ENCODE data around the gene ENKD1.

The ENKD1 gene

DNA sequence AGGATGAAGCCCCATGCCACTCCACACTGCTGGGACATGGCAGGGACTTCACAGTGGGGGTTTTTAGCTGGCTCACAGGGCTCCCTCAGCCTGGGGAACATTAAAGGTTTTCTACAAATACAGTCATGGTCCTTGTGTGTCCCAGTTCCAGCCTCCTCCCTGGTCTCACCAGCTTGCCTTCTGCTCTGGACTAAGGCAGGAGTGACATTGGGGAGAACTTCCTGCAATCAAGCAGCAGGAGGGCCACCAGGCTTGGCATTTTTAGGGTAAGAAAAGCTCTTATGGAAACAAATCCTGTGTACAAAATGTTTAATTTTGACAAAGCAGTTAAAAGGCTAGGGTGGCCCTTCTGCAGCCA lies 3.9 kb downstream of the ENKD1 start:
- DNase-seq: no peak

DNA sequence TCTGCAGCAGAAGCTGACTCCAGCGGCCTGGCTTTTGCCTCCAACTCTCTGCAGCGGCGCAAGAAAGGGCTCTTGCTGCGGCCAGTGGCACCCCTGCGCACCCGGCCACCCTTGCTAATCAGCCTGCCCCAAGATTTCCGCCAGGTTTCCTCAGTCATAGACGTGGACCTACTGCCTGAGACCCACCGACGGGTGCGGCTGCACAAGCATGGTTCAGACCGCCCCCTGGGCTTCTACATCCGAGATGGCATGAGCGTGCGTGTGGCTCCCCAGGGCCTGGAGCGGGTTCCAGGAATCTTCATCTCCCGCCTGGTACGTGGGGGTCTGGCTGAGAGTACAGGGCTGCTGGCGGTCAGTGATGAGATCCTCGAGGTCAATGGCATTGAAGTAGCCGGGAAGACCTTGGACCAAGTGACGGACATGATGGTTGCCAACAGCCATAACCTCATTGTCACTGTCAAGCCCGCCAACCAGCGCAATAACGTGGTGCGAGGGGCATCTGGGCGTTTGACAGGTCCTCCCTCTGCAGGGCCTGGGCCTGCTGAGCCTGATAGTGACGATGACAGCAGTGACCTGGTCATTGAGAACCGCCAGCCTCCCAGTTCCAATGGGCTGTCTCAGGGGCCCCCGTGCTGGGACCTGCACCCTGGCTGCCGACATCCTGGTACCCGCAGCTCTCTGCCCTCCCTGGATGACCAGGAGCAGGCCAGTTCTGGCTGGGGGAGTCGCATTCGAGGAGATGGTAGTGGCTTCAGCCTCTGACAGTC lies 4.5 kb downstream of the ENKD1 start:
- no peak for DNase-seq

GRCh38 chr16:67661101-67661761 lies 5.3 kb downstream of the ENKD1 start:
- DNase-seq: peak; percentile 25

DNA sequence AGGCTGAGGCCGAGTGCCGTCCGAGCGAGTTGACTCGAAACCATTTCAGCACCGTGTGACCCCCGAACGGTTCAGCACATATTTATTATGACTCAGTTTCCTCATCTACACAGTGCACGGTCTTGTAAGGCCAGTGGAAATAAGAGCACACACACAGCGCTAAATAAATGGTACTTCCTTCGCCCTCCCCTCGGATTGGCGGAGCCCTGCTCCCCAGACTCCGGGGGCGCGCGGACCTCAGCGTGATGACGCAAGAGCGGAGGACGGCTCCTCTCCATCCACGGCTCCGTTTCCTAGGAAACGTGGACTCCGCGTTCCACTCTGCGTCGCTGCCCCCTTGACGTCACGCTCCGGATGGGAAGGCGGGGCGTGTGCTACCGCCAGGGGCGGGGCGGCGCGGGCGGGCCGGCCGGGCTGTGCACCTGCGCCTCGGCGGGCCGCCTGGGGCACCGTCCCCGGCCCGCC lies 6.0 kb downstream of the ENKD1 start, which contains the start of gene PARD6A:
Gene PARD6A, plus strand, starts transcription at position 397 of the 465 bp plus-strand sequence. CDS start 79 bp downstream, outside the sequence.
- DNase-seq: peak; percentile 97

GRCh38 chr16:67659675-67660563 lies 6.6 kb downstream of the ENKD1 start, which contains the start of gene ACD:
TSS of gene ACD (minus strand) at chr16:67660260. CDS start at chr16:67660220, 40 bp downstream.
- peak; percentile 92 for DNase-seq

GRCh38 chr16:67658849-67659674 lies 7.5 kb downstream of the ENKD1 start:
- no peak for DNase-seq

DNA sequence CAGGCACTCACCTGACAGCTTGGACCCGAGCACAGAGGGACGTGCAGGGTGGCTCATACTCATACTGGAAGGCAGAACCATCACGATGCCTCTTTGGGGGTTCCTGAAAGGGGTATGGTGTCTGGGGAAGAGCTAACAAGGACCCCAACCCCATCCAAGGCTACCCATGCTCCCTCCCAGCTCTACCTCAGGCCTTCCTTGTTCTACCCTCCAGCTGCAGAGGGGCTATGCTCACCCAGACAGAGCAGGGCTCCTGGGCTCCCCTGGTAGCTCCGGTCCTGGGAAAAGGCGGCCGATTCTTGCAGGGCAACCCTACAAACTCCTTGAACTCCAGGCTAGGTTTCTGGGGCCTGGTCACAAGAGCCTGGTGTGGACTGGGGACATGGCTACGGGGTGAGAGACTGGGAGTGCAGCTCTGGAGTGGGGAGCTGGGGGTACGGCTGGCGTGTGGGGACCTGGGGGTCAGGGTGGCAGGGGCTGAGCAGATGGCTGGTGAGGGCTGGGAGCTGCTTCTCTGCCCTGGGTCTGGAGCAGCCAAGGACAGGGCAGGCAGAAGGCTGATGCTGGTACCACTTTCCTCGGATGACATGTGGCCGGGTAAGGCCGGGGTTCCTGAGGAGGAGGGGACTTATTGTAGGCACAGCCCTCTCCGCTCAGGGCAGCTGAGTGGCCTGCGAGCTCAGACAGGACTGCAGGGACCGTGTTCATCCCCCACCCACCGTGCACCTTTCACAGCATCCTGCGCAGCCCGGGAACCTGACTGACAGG lies 8.6 kb downstream of the ENKD1 start:
- DNase-seq: no peak

DNA sequence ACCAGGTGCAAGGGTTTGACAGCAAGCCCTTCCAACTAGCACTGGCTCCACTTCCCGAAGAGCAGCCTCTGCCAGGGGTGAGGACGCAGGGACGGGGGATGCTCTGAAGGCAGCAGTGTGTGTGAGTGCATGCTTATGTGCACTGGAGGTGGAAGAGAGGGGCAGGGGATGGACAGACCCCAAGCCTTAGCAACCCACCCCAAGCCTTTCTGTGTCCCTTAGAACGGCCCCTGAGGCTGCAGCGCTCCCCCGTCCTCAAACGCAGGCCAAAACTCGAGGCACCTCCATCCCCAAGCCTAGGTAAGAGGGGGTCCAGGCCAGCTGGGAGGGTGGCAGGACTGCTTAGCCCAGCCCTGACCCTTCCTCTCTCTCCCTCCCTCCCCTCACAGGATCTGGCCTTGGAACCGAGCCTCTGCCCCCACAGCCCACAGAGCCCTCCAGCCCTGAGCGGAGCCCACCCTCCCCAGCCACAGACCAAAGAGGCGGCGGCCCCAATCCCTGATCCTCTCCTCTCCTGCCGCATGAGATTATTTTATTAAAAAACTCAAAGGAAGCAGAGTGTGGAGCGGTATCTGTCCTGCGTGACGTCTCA lies 9.4 kb downstream of the ENKD1 start:
- DNase-seq: no peak

- DNase-seq: no peak
These were observed 10.1 kb downstream of the ENKD1 start for GRCh38 chr16:67656344-67657016.

GRCh38 chr16:67655363-67655762 lies 11.2 kb downstream of the ENKD1 start:
- DNase-seq: no peak

DNA sequence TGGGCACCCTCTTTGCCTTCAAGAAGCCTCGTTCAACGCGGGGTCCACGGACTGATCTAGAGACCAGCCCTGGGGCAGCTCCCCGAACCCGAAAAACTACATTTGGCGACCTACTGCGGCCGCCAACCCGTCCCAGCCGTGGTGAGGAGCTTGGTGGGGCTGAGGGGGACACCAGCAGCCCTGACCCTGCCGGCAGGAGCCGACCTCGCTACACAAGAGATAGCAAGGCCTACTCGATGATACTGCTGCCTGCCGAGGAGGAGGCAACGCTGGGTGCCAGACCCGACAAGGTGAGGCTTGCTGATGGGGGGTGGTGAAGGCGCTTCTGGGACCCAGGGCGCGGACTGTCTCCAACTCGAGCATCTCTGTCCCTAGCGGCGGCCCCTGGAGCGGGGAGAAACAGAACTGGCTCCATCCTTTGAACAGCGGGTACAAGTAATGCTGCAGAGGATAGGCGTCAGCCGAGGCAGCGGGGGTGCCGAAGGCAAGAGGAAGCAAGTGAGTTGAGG lies 12.1 kb downstream of the ENKD1 start:
- no peak for DNase-seq

DNA sequence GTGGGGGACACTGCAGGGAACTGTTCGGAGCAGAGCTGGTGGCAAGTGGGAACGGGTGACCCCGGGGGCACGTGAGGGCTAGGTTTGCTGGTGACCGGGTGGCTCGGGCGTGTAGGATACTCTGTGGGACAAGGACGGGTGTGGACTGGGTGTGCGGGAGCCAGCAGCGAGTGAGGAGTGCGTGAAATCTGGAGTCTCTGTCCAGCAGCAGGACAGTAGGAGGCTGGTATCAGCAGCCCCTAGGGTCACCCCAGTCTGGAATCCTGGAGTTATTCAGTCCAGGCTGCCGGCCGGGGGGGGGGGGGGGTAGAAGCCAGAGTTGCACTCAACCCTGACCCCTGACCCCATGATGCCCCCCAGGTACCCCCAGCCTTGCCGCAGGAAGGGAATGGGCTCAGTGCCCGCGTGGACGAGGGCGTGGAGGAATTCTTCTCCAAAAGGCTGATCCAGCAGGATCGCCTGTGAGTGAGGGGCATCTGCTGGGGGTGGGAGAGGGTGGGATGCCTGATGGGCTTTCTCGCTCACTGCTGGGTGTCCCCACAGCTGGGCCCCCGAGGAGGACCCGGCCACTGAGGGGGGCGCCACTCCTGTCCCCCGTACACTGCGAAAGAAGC lies 12.7 kb downstream of the ENKD1 start:
- no peak for DNase-seq

GRCh38 chr16:67653128-67653788 lies 13.3 kb downstream of the ENKD1 start:
- no peak for DNase-seq

DNA sequence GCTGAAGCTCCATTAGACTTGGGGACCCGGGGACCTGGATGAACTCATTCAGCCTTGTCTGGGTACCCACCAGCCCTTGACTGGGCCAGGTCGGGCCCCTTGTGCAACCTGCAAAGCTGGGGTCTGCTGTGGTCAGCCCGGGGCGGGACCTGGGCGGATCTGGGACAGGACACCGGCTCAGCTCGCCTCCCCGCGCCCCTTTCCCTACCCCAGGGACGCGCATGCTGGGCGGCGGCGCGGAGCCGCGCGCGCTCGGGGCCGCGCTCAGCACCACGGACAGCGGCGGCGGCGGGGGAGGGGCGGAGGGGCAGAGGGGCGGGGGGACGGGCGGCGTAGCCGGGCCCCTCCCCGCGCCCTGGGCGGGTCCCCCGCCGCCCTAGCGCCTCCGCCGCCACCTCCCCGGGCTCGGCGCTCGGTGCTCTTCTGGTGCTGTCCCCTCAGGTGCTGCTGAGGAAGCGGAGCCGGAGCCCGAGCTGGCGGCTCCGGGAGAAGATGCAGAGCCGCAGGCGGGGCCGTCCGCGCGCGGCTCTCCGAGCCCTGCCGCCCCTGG lies 13.9 kb downstream of the ENKD1 start:
- DNase-seq: no peak

- no peak for DNase-seq
These were observed 14.7 kb downstream of the ENKD1 start for GRCh38 chr16:67651847-67652246.

DNA sequence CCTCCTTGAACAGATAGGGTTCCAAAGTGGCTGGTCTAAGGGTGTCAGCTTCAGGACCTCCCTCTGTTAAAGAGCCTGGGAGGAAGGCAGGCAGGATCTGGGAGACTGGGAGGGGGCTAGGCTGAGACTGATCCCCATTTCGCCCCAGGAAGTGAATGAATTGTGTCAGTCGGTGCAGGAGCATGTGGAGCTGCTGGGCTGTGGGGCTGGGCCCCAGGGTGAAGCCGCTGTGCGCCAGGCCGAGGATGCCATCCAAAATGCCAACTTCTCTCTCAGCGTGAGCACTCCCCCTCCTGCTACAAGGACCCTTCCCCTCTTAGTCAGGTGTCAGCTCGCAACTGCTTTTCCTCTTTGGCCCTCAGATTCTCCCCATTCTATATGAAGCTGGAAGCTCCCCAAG lies 15.5 kb downstream of the ENKD1 start:
- no peak for DNase-seq

DNA sequence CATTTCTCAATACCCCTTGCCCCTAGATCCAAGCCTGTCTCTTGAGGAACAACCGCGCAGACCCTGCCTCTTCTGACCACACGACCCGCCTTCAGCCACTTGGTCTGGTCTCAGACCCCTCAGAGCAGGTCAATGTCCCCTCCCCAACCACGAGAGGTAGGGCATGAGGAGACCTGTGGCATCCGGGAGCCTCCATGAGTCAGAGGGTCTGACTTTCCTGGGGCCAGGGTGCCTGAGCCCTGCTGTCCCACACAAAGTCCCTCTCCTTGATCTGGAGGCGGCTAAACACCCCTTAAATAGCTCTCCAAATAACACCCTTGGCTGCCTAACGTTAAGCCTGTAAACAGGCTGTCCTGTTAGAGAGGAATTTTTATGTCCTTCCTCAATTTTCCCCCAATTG lies 16.5 kb downstream of the ENKD1 start:
- DNase-seq: no peak

- DNase-seq: no peak
These were observed 17.0 kb downstream of the ENKD1 start for GRCh38 chr16:67649494-67649931.

Data from CD4-positive, alpha-beta T cell treated with Interleukin-6 for 4 hours (primary cell).